Iris pigment epithelial cell (primary cell): ENCODE results near the gene TAS1R1.
"Not testable (repeated sequence)": the region's sequence is repeated elsewhere in the genome, so short reads cannot be mapped to it uniquely, and the experiment has no call there.

Source experiments
- DNase-seq: peaks from one replicate; pipeline ENCODE4 v3.0.0-alpha.2; 2011; ENCODE audit warnings: low read depth

The TAS1R1 gene

GRCh38 chr1:6591222-6591621 is 36.1 kb downstream of the TAS1R1 start:
- no peak for DNase-seq

- DNase-seq = no peak
Observed at GRCh38 chr1:6591644-6592043, 36.5 kb downstream of the TAS1R1 start.

GRCh38 chr1:6592441-6592840 is 37.3 kb downstream of the TAS1R1 start:
- no peak for DNase-seq

GRCh38 chr1:6592865-6593593 is 37.9 kb downstream of the TAS1R1 start:
- DNase-seq = no peak

GRCh38 chr1:6593810-6594209 is 38.7 kb downstream of the TAS1R1 start:
- no peak for DNase-seq

GRCh38 chr1:6594977-6595740 is 40.1 kb downstream of the TAS1R1 start:
- no peak for DNase-seq

- no peak for DNase-seq
Observed at GRCh38 chr1:6596351-6596750, 41.2 kb downstream of the TAS1R1 start.

- no peak for DNase-seq
Observed at GRCh38 chr1:6596886-6597776, 42.0 kb downstream of the TAS1R1 start.

GRCh38 chr1:6597777-6598131 is 42.6 kb downstream of the TAS1R1 start:
- DNase-seq = no peak

GRCh38 chr1:6599141-6599975 is 44.3 kb downstream of the TAS1R1 start:
- no peak for DNase-seq

GRCh38 chr1:6599991-6600390 is 44.9 kb downstream of the TAS1R1 start:
- not testable (repeated sequence) for DNase-seq

- peak; percentile 52 for DNase-seq
Observed at GRCh38 chr1:6600410-6601048, 45.4 kb downstream of the TAS1R1 start.

GRCh38 chr1:6601049-6601922 is 46.2 kb downstream of the TAS1R1 start:
- peak; percentile 97 for DNase-seq

GRCh38 chr1:6601923-6602668 is 47.0 kb downstream of the TAS1R1 start:
- DNase-seq = peak; percentile 77

- peak; percentile 88 for DNase-seq
Observed at GRCh38 chr1:6602669-6603237, 47.6 kb downstream of the TAS1R1 start, which contains the start of gene KLHL21. Gene KLHL21, minus strand, starts transcription at chr1:6602869. Its CDS starts 52 bp downstream, at chr1:6602817.

GRCh38 chr1:6603238-6603914 is 48.3 kb downstream of the TAS1R1 start:
- peak; percentile 85 for DNase-seq

- DNase-seq = peak; percentile 78
Observed at GRCh38 chr1:6603915-6604558, 48.9 kb downstream of the TAS1R1 start.
